Measurements from ENCODE around the gene SUV39H1. TPM values are rescaled to one million over a fixed set of nuclear protein-coding genes. Genes with fewer than 3 reads are reported as not detected.

SUV39H1 gene
- total RNA-seq, 1 donor from 2014 or later = 3.0 TPM

DNA sequence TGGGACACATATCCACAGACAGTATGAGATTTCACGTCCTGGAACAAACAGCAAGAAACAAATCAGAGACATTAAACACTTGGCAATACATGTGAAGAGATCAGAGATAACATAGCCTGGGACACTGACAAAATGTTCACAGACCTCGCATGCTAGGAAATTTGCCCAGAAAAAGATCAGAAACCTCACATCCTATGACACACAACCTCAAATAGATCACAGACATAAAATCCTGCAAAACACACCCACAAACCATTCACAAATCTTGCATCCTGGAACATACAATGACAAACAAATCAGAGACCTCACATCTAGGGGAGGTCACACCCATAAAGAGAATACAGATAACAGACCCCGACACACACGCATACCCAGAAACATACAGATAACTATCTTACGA is 18.0 kb downstream of the SUV39H1 start:
- H3K4me1 ChIP-seq = no peaks in the 10 kb centered on the region
- H3K4me3 ChIP-seq = no peak overlapping the region
- no peaks in the 10 kb centered on the region for H3K9me3 ChIP-seq
- no peak overlapping the region for H3K27ac ChIP-seq
- ATAC-seq = no peak
- DNase-seq = no peak
- H3K36me3 ChIP-seq = no peaks in the 10 kb centered on the region
- TF ChIP-seq, protein P1, sequence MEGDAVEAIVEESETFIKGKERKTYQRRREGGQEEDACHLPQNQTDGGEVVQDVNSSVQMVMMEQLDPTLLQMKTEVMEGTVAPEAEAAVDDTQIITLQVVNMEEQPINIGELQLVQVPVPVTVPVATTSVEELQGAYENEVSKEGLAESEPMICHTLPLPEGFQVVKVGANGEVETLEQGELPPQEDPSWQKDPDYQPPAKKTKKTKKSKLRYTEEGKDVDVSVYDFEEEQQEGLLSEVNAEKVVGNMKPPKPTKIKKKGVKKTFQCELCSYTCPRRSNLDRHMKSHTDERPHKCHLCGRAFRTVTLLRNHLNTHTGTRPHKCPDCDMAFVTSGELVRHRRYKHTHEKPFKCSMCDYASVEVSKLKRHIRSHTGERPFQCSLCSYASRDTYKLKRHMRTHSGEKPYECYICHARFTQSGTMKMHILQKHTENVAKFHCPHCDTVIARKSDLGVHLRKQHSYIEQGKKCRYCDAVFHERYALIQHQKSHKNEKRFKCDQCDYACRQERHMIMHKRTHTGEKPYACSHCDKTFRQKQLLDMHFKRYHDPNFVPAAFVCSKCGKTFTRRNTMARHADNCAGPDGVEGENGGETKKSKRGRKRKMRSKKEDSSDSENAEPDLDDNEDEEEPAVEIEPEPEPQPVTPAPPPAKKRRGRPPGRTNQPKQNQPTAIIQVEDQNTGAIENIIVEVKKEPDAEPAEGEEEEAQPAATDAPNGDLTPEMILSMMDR (IDR thresholded peaks at IDR 0.05) = no peak
- intact Hi-C loops (cut with DNase I) = no loop called here
- H3K27me3 ChIP-seq = no peaks in the 10 kb centered on the region

DNA sequence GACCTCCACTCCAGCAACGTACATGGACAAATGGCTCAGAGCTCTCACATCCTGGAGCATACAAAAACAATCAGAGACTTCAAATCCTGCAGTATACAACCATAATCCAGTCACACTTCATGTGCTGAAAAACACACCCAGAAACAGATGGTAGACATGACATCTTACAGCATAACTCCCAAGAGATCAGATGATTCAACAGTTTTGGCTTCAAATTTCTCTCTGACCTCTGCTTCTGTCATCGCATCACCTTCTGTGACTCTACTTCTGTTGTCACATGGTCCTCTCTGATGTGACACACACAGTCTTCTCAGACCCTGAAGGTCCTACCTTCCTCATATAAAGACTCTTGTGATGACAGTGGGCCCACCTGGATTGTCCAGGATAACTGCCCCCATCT is 18.5 kb downstream of the SUV39H1 start:
- ATAC-seq (no peak), DNase-seq (no peak)
- H3K4me1 ChIP-seq = no peaks in the 10 kb centered on the region
- H3K27me3 ChIP-seq = no peaks in the 10 kb centered on the region
- no peaks in the 10 kb centered on the region for H3K9me3 ChIP-seq
- intact Hi-C loops (cut with DNase I) = no loop called here
- no peak overlapping the region for H3K27ac ChIP-seq
- H3K36me3 ChIP-seq = no peaks in the 10 kb centered on the region
- no peak overlapping the region for H3K4me3 ChIP-seq
- TF ChIP-seq, protein P1 (IDR thresholded peaks at IDR 0.05) = no peak

DNA sequence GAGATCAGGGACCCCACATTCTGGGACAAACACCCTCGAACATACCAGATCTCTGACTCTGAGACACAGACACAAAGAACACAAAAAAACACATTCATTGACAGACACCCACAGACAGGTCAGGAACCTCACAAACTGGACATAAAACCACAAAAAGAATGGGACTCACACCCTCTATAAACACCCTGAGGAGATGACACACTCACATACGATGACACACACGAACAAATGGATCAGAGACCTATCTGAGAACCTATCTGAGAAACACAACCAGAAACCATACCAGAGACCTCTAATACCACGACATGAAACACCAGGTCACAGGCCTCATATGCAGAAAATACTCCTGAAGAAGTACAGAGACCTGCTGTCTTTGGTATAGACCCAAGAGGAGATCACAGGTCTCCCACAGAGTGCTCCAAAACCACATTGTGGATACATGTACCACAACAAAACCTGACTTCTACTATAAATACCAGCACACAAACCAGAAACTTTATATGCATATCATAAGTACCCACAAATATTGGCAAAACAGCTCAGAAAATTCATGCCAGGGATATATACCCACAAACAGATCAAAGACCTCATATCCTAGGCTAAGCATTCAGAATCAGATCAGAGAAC is 19.5 kb downstream of the SUV39H1 start:
- Histone ChIP-seq H3K9me3 (no peaks in the 10 kb centered on the region), H3K36me3 (no peaks in the 10 kb centered on the region), H3K27me3 (no peaks in the 10 kb centered on the region), H3K4me3 (no peak overlapping the region), H3K4me1 (no peaks in the 10 kb centered on the region), H3K27ac (no peak overlapping the region)
- intact Hi-C loops (cut with DNase I) = no loop called here
- DNase-seq = no peak
- no peak for ATAC-seq
- TF ChIP-seq, protein P1 (IDR thresholded peaks at IDR 0.05) = no peak

DNA sequence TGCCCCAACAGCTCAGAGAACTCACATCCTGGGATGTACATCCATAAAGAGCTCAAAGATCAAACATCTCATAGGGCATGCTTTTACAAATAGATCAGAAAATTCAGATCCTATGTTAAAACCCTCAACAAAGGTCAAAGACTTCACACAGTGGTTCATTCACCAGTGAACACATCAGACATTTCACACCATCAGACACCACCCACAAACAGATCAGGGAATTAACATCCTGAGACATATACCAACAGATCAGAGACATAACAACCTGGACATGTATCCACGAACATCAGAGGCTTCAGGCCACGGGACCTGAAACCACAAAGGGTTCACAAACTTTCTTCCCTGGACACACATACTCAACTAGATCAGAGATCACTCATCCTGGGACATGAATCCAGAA is 23.4 kb downstream of the SUV39H1 start:
- Histone ChIP-seq H3K36me3 (no peaks in the 10 kb centered on the region), H3K9me3 (no peaks in the 10 kb centered on the region), H3K27ac (no peak overlapping the region), H3K4me1 (no peaks in the 10 kb centered on the region), H3K4me3 (no peak overlapping the region), H3K27me3 (no peaks in the 10 kb centered on the region)
- DNase-seq (no peak), ATAC-seq (no peak)
- TF ChIP-seq, protein P1 (IDR thresholded peaks at IDR 0.05) = no peak
- intact Hi-C loops (cut with DNase I) = no loop called here

DNA sequence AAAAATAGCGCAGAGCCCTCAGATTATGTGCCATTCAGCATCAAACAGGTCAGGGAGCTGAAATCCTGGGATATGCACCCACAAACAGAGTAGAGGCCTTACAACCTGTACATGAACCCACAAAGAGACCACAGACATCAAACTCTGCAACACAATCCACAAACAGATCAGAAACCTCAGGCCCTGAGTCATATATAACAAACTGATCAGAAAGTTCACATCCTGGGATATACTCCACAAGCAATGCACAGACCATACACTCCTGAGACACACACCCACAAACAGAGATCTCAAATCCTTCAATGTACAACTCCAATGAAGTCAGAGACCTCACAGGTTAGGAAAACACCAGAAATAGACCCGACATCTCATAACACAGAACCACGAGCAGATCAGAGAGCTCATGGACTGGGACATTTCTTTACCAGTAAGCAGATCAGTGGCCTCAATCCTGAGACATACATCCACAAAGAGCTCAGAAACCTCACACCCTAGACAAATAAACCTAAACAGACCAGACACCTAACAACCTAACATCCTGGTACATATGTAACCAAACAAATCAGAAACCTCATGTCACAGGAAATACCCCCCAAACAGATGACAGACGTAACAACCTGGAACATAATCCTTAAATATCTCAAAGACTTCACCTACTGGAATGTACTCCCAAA is 24.2 kb downstream of the SUV39H1 start:
- Histone ChIP-seq H3K36me3 (no peaks in the 10 kb centered on the region), H3K27ac (no peak overlapping the region), H3K9me3 (no peaks in the 10 kb centered on the region), H3K4me3 (no peak overlapping the region), H3K27me3 (no peaks in the 10 kb centered on the region), H3K4me1 (no peaks in the 10 kb centered on the region)
- no peak for ATAC-seq
- intact Hi-C loops (cut with DNase I) = no loop called here
- TF ChIP-seq, protein P1 (IDR thresholded peaks at IDR 0.05) = no peak
- no peak for DNase-seq

All from upper lobe of right lung (tissue), 1 donor.